ENCODE measurements around the gene TEX14.

GRCh38 chr17:58730937-58731336 is 39.1 kb upstream of the TEX14 start:
- TF ChIP-seq CTCF (IDR thresholded peaks at IDR 0.05) (no peak), POLR2AphosphoS5 (IDR thresholded peaks at IDR 0.05) (no peak), POLR2A (IDR thresholded peaks at IDR 0.05) (no peak), EP300 (IDR thresholded peaks at IDR 0.05; ENCODE audit: low read depth) (no peak)

Data from transverse colon (tissue), 4 donors.